Nephron progenitor cell (in vitro differentiated cells): ENCODE data around the gene DAB1.
A peak's percentile ranks its signal among the peaks of the same experiment; 100 is the strongest.

Experiments used
- DNase-seq: peaks from one replicate; pipeline ENCODE4 v3.0.0; 2021
- H3K27ac Mint-ChIP-seq: 2 replicates; pipeline ENCODE4 v1.8.0; 2021; ENCODE audit warnings: mild to moderate bottlenecking, moderate library complexity, mixed read lengths
- H3K27me3 Mint-ChIP-seq: 2 replicates; pipeline ENCODE4 v1.8.0; 2021; ENCODE audit warnings: mild to moderate bottlenecking, low read depth, mixed read lengths; ENCODE audit not compliant: poor library complexity
- H3K36me3 Mint-ChIP-seq: 2 replicates; pipeline ENCODE4 v1.8.0; 2021; ENCODE audit warnings: low read depth, mixed read lengths
- H3K4me1 Mint-ChIP-seq: 2 replicates; pipeline ENCODE4 v1.8.0; 2021; ENCODE audit warnings: mixed read lengths
- H3K4me3 Mint-ChIP-seq: 2 replicates; pipeline ENCODE4 v1.8.0; 2021; ENCODE audit warnings: mild to moderate bottlenecking, moderate library complexity, mixed read lengths
- H3K9me3 Mint-ChIP-seq: 2 replicates; pipeline ENCODE4 v1.8.0; 2021; ENCODE audit warnings: mild to moderate bottlenecking, moderate library complexity, mixed read lengths
- CTCF ChIP-seq: fragments of 200-600 bp; sonication (generic); IDR thresholded peaks from 2 replicates; pipeline ENCODE4 v1.5.0; 2021; ENCODE audit warnings: antibody characterized with exemption

DAB1 gene

GRCh38 chr1:57423656-57424211 is at the start of gene DAB1:
Gene DAB1, minus strand, starts transcription at chr1:57424060. Its CDS starts 133,030 bp downstream, at chr1:57291030.
- Mint-ChIP-seq H3K27me3 (peaks cover 74% of the 10 kb centered on the region), H3K9me3 (no peaks in the 10 kb centered on the region), H3K4me1 (peaks cover 24% of the 10 kb centered on the region), H3K27ac (no peak within 1 kb of the TSS), H3K36me3 (no peaks in the 10 kb centered on the region), H3K4me3 (peak within 1 kb of the TSS; percentile 91)
- peak; percentile 60 for DNase-seq
- no peak for TF ChIP-seq CTCF

- Mint-ChIP-seq H3K4me1 (no peaks in the 10 kb centered on the region), H3K27ac (no peak overlapping the region), H3K9me3 (peaks cover 13% of the 10 kb centered on the region), H3K27me3 (peaks cover 1% of the 10 kb centered on the region), H3K4me3 (no peak overlapping the region), H3K36me3 (no peaks in the 10 kb centered on the region)
- no peak for TF ChIP-seq CTCF
- no peak for DNase-seq
Observed at GRCh38 chr1:57473448-57473847, 49.6 kb upstream of the DAB1 start.

GRCh38 chr1:57471995-57472394 is 48.1 kb upstream of the DAB1 start:
- H3K27me3 Mint-ChIP-seq: peaks cover 4% of the 10 kb centered on the region
- H3K27ac Mint-ChIP-seq: no peak overlapping the region
- H3K36me3 Mint-ChIP-seq: no peaks in the 10 kb centered on the region
- no peaks in the 10 kb centered on the region for H3K4me1 Mint-ChIP-seq
- H3K9me3 Mint-ChIP-seq: peaks cover 13% of the 10 kb centered on the region
- TF ChIP-seq CTCF: no peak
- DNase-seq: no peak
- no peak overlapping the region for H3K4me3 Mint-ChIP-seq

GRCh38 chr1:57470036-57470435 is 46.2 kb upstream of the DAB1 start:
- TF ChIP-seq CTCF: no peak
- peaks cover 7% of the 10 kb centered on the region for H3K27me3 Mint-ChIP-seq
- H3K27ac Mint-ChIP-seq: no peak overlapping the region
- H3K4me3 Mint-ChIP-seq: no peak overlapping the region
- peaks cover 13% of the 10 kb centered on the region for H3K9me3 Mint-ChIP-seq
- no peak for DNase-seq
- no peaks in the 10 kb centered on the region for H3K4me1 Mint-ChIP-seq
- no peaks in the 10 kb centered on the region for H3K36me3 Mint-ChIP-seq

- Mint-ChIP-seq H3K27me3 (peaks cover 7% of the 10 kb centered on the region), H3K4me3 (no peak overlapping the region), H3K9me3 (peaks cover 13% of the 10 kb centered on the region), H3K4me1 (no peaks in the 10 kb centered on the region), H3K36me3 (no peaks in the 10 kb centered on the region), H3K27ac (no peak overlapping the region)
- no peak for DNase-seq
- no peak for TF ChIP-seq CTCF
Observed at GRCh38 chr1:57468641-57469523, 45.0 kb upstream of the DAB1 start.
